ENCODE measurements around the gene IQSEC1. TPM values are rescaled to one million over a fixed set of nuclear protein-coding genes. Genes with fewer than 3 reads are reported as not detected.

The IQSEC1 gene
- total and polyA plus RNA-seq, 8 donors, result 24.9 to 57.0 (median 34.2) TPM

- Histone ChIP-seq H3K4me3 (no peak overlapping the region), H3K27ac (no peak overlapping the region), H3K9me3 (no peaks in the 10 kb centered on the region), H3K27me3 (no peaks in the 10 kb centered on the region), H3K4me1 (peaks cover 0 to 18% of the 10 kb centered on the region in 2 donors), H3K36me3 (peaks cover 0 to 87% of the 10 kb centered on the region in 2 donors)
- intact Hi-C loops (cut with DNase I), result no loop called here
- no peak for TF ChIP-seq CTCF (IDR thresholded peaks at IDR 0.05)
- DNase-seq (no peak), ATAC-seq (no peak)
Measured at GRCh38 chr3:12922881-12923431, 150.3 kb downstream of the IQSEC1 start.

GRCh38 chr3:12922306-12922705 lies 150.9 kb downstream of the IQSEC1 start:
- TF ChIP-seq CTCF (IDR thresholded peaks at IDR 0.05), result no peak
- ATAC-seq, result no peak
- Histone ChIP-seq H3K27ac (no peak overlapping the region), H3K4me3 (no peak overlapping the region), H3K27me3 (no peaks in the 10 kb centered on the region), H3K4me1 (peaks cover 0 to 18% of the 10 kb centered on the region in 2 donors), H3K9me3 (no peaks in the 10 kb centered on the region), H3K36me3 (peaks cover 0 to 93% of the 10 kb centered on the region in 2 donors)
- no peak for DNase-seq
- intact Hi-C loops (cut with DNase I), result no loop called here

- Histone ChIP-seq H3K27me3 (no peaks in the 10 kb centered on the region), H3K36me3 (peaks cover 0 to 99% of the 10 kb centered on the region in 2 donors), H3K4me3 (no peak overlapping the region), H3K4me1 (peaks cover 0 to 18% of the 10 kb centered on the region in 2 donors), H3K27ac (no peak overlapping the region), H3K9me3 (no peaks in the 10 kb centered on the region)
- no peak for ATAC-seq
- TF ChIP-seq CTCF (IDR thresholded peaks at IDR 0.05), result no peak
- no peak for DNase-seq
- intact Hi-C loops (cut with DNase I), result no loop called here
Measured at GRCh38 chr3:12921736-12922135, 151.5 kb downstream of the IQSEC1 start.

GRCh38 chr3:12920967-12921366 lies 152.3 kb downstream of the IQSEC1 start:
- H3K9me3 ChIP-seq, result no peaks in the 10 kb centered on the region
- no peaks in the 10 kb centered on the region for H3K27me3 ChIP-seq
- no peak overlapping the region for H3K4me3 ChIP-seq
- H3K36me3 ChIP-seq, result peaks cover 0 to 100% of the 10 kb centered on the region in 2 donors
- H3K4me1 ChIP-seq, result peaks cover 0 to 18% of the 10 kb centered on the region in 2 donors
- no peak overlapping the region for H3K27ac ChIP-seq
- ATAC-seq (no peak), DNase-seq (no peak)
- TF ChIP-seq CTCF (IDR thresholded peaks at IDR 0.05), result no peak
- intact Hi-C loops (cut with DNase I), result no loop called here

GRCh38 chr3:12919205-12919604 lies 154.0 kb downstream of the IQSEC1 start:
- peaks cover 0 to 99% of the 10 kb centered on the region in 2 donors for H3K36me3 ChIP-seq
- no peak overlapping the region for H3K27ac ChIP-seq
- TF ChIP-seq CTCF (IDR thresholded peaks at IDR 0.05), result no peak
- H3K27me3 ChIP-seq, result no peaks in the 10 kb centered on the region
- peaks cover 0 to 8% of the 10 kb centered on the region in 2 donors for H3K4me1 ChIP-seq
- intact Hi-C loops (cut with DNase I), result no loop called here
- ATAC-seq (no peak), DNase-seq (no peak)
- H3K4me3 ChIP-seq, result no peak overlapping the region
- H3K9me3 ChIP-seq, result no peaks in the 10 kb centered on the region
